Osteoblast (primary cell): ENCODE data around the gene PPFIBP2. TPM values are rescaled to one million over a fixed set of nuclear protein-coding genes. Genes with fewer than 3 reads are reported as not detected.

Experiments
- DNase-seq: peaks from one replicate; pipeline ENCODE4 v3.0.0; 2011; ENCODE audit warnings: low spot score, mixed read lengths; ENCODE audit not compliant: insufficient read length; ENCODE audit errors: missing footprints
- H2AFZ ChIP-seq: 2 replicates; pipeline ENCODE4 v1.6.0; 2011; ENCODE audit warnings: mild to moderate bottlenecking, low read length
- H3K27ac ChIP-seq: 2 replicates; pipeline ENCODE4 v1.5.1; 2011; ENCODE audit warnings: mild to moderate bottlenecking, low read depth, low read length, moderate library complexity
- H3K27me3 ChIP-seq: 2 replicates; pipeline ENCODE4 v1.6.0; 2012; ENCODE audit warnings: mild to moderate bottlenecking, control low read depth, inconsistent platforms, low read length, moderate library complexity; ENCODE audit not compliant: insufficient read depth
- H3K36me3 ChIP-seq: 2 replicates; pipeline ENCODE4 v1.5.1; 2011; ENCODE audit warnings: mild to moderate bottlenecking, low read length, control low read depth, moderate library complexity; ENCODE audit not compliant: insufficient read depth
- H3K4me1 ChIP-seq: 2 replicates; pipeline ENCODE4 v1.5.1; 2011; ENCODE audit warnings: mild to moderate bottlenecking, low read length, control low read depth, moderate library complexity; ENCODE audit not compliant: insufficient read depth
- H3K4me2 ChIP-seq: 2 replicates; pipeline ENCODE4 v1.6.0; 2011; ENCODE audit warnings: mild to moderate bottlenecking, low read length; ENCODE audit not compliant: insufficient read depth
- H3K4me3 ChIP-seq: fragments of 200-600 bp; sonication (generic); 3 replicates; pipeline ENCODE4 v1.5.1; 2012; ENCODE audit warnings: mild to moderate bottlenecking, low read length, inconsistent platforms; ENCODE audit not compliant: insufficient read depth
- H3K79me2 ChIP-seq: 2 replicates; pipeline ENCODE4 v1.6.0; 2012; ENCODE audit warnings: mild to moderate bottlenecking, low read length, control low read depth, inconsistent platforms; ENCODE audit not compliant: insufficient read depth
- H3K9me3 ChIP-seq: 2 replicates; pipeline ENCODE4 v1.5.1; 2011; ENCODE audit warnings: low read depth, low read length, control low read depth
- H4K20me1 ChIP-seq: 2 replicates; pipeline ENCODE4 v1.6.0; 2012; ENCODE audit warnings: mild to moderate bottlenecking, low read length, control low read depth; ENCODE audit not compliant: insufficient read depth
- CTCF ChIP-seq: IDR thresholded peaks from 2 replicates; pipeline ENCODE4 v1.5.1; 2011; ENCODE audit warnings: mild to moderate bottlenecking, low read depth, low read length, moderate library complexity; ENCODE audit errors: extremely low read depth
- total RNA-seq: library from RNA; depleted of rRNA; stranded (reverse); fragments of >200 nt; gene quantifications from 2 replicates; pipeline ENCODE4 v1.2.3, GENCODE V29; 2012

The PPFIBP2 gene
- total RNA-seq, 1 donor: 25.0 TPM

GRCh38 chr11:7668464-7668863 is 154.7 kb downstream of the PPFIBP2 start:
- H3K27me3 ChIP-seq: no peaks in the 10 kb centered on the region
- peak; percentile 59 for DNase-seq
- H4K20me1 ChIP-seq: no peaks in the 10 kb centered on the region
- peaks cover 7% of the 10 kb centered on the region for H3K4me1 ChIP-seq
- H2AFZ ChIP-seq: no peak overlapping the region
- no peaks in the 10 kb centered on the region for H3K9me3 ChIP-seq
- H3K27ac ChIP-seq: no peak overlapping the region
- no peak for TF ChIP-seq CTCF
- H3K4me2 ChIP-seq: no peak overlapping the region
- no peak overlapping the region for H3K4me3 ChIP-seq
- H3K79me2 ChIP-seq: no peaks in the 10 kb centered on the region
- no peaks in the 10 kb centered on the region for H3K36me3 ChIP-seq

- no peaks in the 10 kb centered on the region for H3K36me3 ChIP-seq
- no peak overlapping the region for H3K27ac ChIP-seq
- DNase-seq: peak; percentile 74
- peaks cover 7% of the 10 kb centered on the region for H3K4me1 ChIP-seq
- H3K9me3 ChIP-seq: no peaks in the 10 kb centered on the region
- H2AFZ ChIP-seq: no peak overlapping the region
- TF ChIP-seq CTCF: no peak
- no peak overlapping the region for H3K4me2 ChIP-seq
- H3K4me3 ChIP-seq: no peak overlapping the region
- no peaks in the 10 kb centered on the region for H3K27me3 ChIP-seq
- no peaks in the 10 kb centered on the region for H4K20me1 ChIP-seq
- no peaks in the 10 kb centered on the region for H3K79me2 ChIP-seq
Observed at GRCh38 chr11:7668911-7669310, 155.1 kb downstream of the PPFIBP2 start.

GRCh38 chr11:7670641-7671040 is 156.8 kb downstream of the PPFIBP2 start:
- H3K4me3 ChIP-seq: no peak overlapping the region
- H3K27ac ChIP-seq: no peak overlapping the region
- TF ChIP-seq CTCF: no peak
- no peaks in the 10 kb centered on the region for H3K36me3 ChIP-seq
- H3K27me3 ChIP-seq: peaks cover 2% of the 10 kb centered on the region
- no peaks in the 10 kb centered on the region for H4K20me1 ChIP-seq
- H3K9me3 ChIP-seq: no peaks in the 10 kb centered on the region
- no peak overlapping the region for H3K4me2 ChIP-seq
- no peaks in the 10 kb centered on the region for H3K79me2 ChIP-seq
- DNase-seq: peak; percentile 81
- peaks cover 7% of the 10 kb centered on the region for H3K4me1 ChIP-seq
- no peak overlapping the region for H2AFZ ChIP-seq

- Histone ChIP-seq H3K36me3 (no peaks in the 10 kb centered on the region), H3K27ac (no peak overlapping the region), H3K9me3 (no peaks in the 10 kb centered on the region), H4K20me1 (no peaks in the 10 kb centered on the region), H3K4me3 (no peak overlapping the region), H3K27me3 (peaks cover 2% of the 10 kb centered on the region), H2AFZ (no peak overlapping the region), H3K79me2 (no peaks in the 10 kb centered on the region), H3K4me2 (no peak overlapping the region), H3K4me1 (peaks cover 8% of the 10 kb centered on the region)
- DNase-seq: peak; percentile 30
- no peak for TF ChIP-seq CTCF
Observed at GRCh38 chr11:7671347-7672215, 157.8 kb downstream of the PPFIBP2 start.
